ENCODE measurements around the gene REPS1.
"Not testable (repeated sequence)": the region's sequence is repeated elsewhere in the genome, so short reads cannot be mapped to it uniquely, and the experiment has no call there.

REPS1 gene

GRCh38 chr6:138999949-139000725 is 12.1 kb upstream of the REPS1 start:
- no peak for DNase-seq

GRCh38 chr6:138997136-138997535 is 9.1 kb upstream of the REPS1 start:
- DNase-seq: no peak

DNA sequence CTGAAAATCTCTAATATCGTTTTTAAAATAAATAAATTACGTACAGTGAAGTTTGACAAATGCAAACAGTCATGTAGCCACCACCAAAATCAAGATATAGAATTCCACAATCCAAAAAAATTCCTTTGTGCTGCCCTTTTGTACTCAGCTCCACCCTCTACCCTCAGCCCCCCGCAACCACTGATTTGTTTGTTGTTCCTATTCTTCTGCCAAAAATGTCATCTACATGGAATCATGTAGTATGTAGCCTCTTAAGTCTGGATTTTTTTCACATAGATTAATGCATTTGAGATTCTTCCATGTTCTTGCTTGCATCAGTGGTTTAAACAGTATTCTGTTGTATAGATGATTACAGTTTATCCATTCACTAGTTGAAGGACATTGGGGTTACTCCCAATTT is 8.5 kb upstream of the REPS1 start:
- DNase-seq: no peak

DNA sequence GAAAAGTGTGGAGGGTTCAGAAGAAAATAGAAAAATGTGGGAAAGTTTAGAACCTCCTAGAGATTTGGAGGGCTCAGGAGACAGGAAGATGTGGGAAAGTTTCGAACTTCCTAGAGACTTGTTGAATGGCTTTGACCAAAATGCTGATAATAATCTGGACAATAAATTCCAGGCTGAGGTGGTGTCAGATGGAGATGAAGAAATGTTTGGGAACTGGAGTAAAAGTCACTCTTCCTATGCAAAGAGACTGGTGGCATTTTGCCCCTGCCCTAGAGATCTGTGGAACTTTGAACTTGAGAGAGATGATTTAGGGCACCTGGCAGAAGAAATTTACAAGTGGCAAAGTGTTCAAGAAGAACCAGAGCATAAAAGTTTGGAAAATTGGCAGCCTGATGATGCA is 5.4 kb upstream of the REPS1 start:
- not testable (repeated sequence) for DNase-seq

DNA sequence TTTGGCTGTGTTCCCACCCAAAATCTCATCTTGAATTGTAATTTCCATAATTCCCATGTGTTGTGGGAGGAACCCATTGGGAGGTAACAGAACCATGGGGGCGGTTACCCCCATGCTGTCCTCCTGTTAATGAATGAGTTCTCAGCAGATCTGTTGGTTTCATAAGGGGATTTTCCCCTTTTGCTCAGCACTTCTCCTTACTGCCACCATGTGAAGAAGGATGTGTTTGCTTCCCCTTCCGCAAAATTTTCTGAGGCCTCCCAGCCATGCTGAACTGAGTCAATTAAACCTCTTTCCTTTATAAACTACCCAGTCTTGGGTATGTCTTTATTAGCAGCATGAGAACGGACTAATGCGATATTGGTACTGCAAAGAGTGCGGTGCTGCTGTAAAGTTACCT is 4.9 kb upstream of the REPS1 start:
- DNase-seq: not testable (repeated sequence)

GRCh38 chr6:138991206-138991605 is 3.2 kb upstream of the REPS1 start:
- DNase-seq: no peak

DNA sequence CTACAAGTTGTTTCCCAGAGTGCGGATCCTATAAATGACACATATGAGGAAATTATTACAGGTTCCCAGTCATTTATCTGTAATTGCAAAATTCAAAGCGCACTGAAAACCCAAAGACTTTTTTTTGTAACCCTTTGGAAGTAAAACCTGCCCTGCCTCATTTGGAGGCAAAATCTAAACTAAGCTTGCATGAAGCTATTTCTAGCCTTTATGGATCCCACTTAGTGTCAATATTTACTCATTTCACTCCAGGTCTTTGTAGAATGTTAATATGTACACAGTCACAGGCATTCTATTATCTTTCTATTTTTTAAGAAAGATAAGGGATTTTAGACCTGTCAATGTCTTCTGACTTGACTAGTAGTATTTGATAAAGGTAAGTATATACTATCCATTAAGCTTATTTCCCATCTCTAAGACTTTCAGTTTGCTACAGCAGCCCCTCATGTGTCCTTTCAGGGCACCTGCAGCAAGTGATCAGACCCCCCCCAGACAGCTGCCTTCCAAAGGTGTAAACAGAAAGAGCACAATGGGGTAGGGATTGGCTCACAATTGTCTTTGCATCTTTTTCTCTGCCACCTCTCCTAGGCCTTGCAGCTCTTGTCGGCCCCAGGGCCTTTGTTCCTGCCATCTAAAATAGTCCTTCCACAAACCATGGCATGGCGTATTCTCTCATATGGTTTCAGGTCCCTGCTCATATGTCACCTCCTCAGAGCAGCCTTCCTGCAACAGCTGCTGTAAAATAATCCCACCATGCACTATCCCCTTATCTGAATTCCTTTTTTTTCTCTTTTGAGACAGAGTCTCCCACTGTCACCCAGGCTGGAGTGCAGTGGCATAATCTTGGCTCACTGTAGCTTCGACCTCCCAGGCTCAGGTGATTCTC is 1.3 kb upstream of the REPS1 start:
- no peak for DNase-seq

DNA sequence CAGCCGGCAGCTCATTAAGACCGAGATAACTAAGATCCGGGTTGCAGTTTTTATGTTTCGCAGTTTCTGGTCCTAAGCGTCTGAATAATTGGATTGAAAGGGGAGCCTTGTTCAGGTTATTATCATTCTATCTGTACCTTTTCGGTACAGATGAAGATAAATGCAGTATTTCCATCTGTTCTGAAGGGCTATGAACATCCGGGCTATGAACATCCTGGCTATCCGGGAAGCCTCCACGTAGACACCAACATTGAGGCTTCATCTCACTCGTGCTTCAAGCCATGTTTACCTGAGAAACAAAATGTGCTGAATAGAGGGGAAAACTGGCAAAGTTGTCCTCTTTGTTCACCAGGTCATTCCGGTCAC is 399 bp upstream of the REPS1 start:
- DNase-seq: no peak

DNA sequence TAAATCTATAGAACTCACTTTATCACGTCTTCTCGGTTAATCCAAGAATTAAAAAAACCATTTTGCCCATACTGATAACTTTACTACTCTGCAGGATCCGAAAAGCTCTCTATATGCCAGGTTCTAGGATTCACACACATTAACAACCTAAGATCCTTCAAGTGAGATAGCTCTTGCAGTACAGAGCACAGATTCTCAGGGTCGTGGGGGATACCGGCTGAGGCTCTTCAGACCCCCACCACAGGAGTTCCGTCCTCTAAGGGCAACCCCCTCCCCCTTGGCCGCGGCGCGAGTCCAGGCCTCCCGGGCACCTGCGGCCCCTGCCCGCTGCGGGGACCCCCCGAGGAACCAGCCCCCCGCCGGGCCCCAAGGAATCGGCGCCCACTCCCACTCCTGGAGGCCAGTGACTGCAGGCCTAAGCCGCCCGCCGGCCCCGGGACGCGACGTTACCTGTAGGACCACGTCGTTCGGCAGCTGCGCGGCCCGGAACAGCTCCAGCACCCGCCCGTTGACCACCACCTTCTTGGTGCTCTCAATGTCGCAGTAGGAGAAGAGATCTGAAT is 892 bp downstream of the REPS1 start:
- peak in 2 of 4 experiments; percentile 6 to 18 for DNase-seq

DNA sequence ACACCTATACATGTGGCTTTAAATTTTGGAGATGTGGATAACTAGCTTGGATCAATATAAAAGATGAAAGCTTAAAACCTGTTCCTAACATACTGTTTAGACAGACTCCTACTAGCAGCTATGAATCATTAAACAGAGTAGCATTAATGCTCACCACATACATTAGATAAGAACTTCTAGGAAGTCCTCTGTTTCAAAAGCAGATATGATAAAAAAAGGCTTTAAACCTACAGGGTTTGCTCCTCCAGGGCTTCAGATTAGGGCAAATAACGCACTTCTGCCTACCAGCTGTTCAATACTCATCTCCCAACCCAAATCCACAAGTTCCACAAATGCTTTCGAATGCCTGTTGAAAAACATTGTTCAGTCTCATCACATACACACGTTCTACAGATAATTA is 1.5 kb downstream of the REPS1 start:
- no peak for DNase-seq

DNA sequence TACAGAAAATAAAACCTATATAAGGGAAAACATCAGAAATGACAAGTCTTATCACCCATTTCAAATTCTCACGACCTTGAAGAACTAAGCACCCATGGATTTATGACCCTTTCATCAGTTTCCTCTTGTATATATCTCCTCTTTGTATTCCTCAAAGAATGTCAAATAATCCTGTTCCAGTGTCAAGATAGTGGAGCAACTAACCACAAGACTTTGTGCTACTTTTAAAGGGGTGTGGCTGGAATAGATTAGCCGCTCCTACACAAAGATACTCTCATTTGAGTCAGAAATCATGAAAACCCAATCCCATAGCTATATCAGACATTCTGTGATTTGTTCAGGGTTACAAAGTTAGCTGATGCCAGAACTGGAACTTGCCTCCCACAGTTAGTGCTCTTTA is 6.6 kb downstream of the REPS1 start:
- DNase-seq: no peak

DNA sequence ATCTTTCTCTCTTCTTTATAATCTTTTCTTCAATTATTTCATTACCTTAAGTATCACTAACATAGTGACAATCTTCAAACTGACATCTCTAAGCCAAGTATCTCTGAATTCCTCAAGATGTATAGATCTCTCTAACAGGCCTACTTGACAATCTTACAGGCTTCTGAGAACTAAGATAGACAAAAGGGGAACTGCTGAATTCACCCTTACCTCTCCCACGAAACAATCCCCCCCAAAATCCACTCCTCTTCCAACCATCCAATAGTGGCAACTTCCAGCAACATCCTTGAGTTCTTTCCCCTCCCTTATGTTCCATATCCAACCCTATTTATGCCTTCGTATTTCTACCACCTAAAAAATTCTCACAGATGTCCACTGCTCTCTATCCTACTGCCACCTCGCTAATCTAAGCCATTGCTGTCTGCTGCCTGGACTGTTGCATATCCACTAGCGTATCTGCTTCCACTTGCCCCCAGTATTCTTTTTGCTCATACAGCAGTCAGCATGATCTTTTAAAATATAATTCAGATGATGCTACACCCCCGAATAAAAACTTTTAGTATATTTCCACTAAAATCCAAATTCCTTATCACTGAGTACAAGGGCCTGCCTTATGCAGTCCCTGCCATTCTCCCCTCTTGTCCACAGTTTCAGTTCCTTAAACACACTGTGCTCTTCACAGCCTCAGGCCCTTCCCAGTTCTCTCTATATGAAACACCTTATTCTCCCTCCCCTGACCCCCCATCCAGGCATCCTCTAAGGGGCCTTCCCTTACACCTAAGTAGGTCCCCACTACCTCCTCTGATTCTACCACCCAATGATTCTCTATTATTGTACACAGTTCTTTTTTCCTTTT is 8.0 kb downstream of the REPS1 start:
- DNase-seq: no peak

DNA sequence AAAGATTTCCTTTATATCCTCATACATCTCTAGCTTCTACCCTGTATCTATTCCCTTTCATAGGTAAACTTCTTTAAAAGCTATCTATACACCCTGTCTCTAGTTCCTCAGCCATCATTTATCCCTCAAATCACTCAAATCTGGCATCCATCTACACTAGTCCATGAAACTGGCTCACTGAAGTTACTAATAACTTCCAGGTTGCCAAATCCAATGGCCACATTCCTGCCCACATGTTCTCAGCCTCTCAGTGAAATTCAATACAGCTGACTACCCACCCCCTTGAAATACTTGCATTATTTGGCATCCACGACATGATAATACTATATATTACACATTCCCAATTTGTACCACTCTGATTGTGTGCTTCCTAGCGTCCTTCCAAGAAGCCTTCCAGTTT is 8.7 kb downstream of the REPS1 start:
- no peak for DNase-seq

GRCh38 chr6:138978229-138978628 is 9.8 kb downstream of the REPS1 start:
- DNase-seq: no peak

GRCh38 chr6:138977646-138978167 is 10.3 kb downstream of the REPS1 start:
- no peak for DNase-seq

DNA sequence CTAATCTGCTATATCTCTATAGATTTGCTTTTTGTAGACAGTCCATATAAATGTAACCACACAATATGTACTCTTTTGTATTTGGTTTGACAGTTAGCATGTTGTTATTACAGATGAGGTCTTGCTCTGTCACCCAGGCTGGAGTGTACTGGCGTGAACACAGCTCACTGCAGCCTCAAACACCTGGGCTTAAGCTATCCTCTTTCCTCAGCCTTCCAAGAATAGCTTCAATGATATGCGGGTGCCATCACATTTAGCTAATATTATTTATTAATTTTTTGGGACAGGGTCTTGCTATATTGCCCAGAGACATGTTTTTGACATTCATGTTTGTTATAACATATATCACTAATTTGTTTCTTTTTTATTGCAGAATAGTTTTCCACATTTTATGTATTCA is 10.8 kb downstream of the REPS1 start:
- DNase-seq: no peak

GRCh38 chr6:138975815-138976214 is 12.2 kb downstream of the REPS1 start:
- no peak for DNase-seq

GRCh38 chr6:138973466-138974153 is 14.4 kb downstream of the REPS1 start:
- DNase-seq: no peak

GRCh38 chr6:138972226-138972665 is 15.8 kb downstream of the REPS1 start:
- DNase-seq: no peak

- no peak for DNase-seq
Measured at GRCh38 chr6:138971601-138972000, 16.5 kb downstream of the REPS1 start.

DNA sequence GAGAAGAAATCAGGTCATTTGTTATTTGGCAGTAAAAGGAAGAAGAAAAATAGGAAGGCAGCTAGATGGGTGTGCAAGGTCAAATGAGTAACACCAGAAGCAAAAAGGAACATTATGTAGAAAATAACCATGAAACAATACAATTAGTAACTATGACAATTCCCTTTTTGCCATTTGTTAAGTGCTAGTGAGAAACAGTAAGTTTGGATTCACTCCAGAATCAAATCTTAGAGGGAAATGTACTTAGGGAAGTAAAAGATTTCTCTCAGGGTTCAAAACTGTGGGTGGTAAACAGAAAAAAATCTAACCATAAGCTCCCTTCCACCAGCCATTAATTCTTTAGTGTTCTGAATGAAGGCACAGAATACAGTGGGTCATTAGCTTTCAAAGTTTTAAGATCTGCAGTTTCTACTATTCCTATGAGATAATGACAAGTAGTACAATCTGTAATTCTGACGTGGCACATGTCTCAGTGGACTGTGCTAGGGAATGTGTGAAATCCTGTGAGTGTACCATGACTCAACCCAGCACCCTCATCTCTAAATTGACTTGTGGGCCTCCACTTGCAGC is 17.1 kb downstream of the REPS1 start:
- no peak for DNase-seq

DNA sequence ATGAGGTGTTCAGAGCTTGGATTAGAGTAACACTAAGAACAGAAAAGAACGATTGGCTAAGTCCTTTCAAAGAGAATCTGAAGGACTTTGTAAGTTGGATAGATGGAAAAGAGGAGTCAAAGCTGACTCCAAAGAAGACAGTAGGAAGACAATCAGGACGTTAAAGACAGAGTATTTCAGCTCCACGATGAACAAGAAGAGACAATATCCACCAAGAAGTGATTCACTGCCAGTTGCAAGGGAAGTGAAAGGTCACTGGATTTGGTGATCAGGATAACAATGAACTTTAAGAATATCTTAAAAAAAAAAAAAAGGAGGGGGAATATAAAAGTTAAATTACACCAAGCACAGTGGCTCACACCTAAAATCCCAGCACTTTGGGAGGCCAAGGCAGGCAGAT is 17.9 kb downstream of the REPS1 start:
- DNase-seq: no peak

All from activated CD4-positive, CD25-positive, alpha-beta regulatory T cell (primary cell).